ENCODE measurements around the gene INPP5A. TPM values are rescaled to one million over a fixed set of nuclear protein-coding genes. Genes with fewer than 3 reads are reported as not detected.

Gene INPP5A
- total and polyA plus RNA-seq, 4 donors, result 12.4 to 39.9 (median 28.2) TPM

DNA sequence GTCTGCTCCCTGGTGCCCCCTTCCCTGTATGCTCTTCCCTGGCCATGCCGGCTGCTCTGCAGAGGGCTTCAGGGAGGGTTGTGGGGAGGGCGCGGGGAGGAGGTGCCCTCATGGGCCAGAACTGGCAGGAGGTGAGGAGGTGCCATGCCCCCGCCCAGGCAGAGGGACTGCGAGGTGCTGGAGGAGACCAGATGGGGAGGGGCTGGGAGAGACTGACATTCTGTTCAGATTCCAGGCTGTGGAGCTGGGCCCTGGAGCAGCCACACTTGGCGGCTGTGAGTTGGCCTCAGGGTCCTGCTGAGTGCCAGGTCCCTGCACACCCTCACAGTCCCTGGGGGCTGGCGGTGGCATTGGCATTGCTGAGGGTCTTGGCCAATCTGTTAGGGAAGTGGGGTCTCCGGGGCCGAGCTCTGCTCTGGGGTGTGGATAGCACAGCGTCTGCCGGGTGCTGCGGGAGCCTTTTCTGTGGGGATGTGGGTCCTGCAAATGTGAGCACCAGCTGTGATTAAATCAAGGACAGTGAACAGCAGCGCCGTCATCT lies 25.4 kb downstream of the INPP5A start:
- no peaks in the 10 kb centered on the region for H3K27me3 ChIP-seq (ENCODE audit: control insufficient read depth in 3 of 3, insufficient read depth in 3 of 3, low read length in 2 of 3)
- WGBS, 2 donors, result 90% methylated on average over 14 of the region's 14 CpGs
- peaks cover 0 to 16% (median 0%) of the 10 kb centered on the region in 5 donors for H3K4me1 ChIP-seq (ENCODE audit: control insufficient read depth in 5 of 5, insufficient read depth in 5 of 5, low read length in 5 of 5)
- DNase-seq (no peak), ATAC-seq (ENCODE audit: insufficient read depth, low FRiP score) (no peak)
- no peaks in the 10 kb centered on the region for H3K9me3 ChIP-seq (ENCODE audit: control insufficient read depth in 4 of 4, insufficient read depth in 3 of 4, low read length in 3 of 4)
- H3K36me3 ChIP-seq (ENCODE audit: control insufficient read depth in 4 of 4, insufficient read depth in 4 of 4, low read length in 4 of 4), result peaks cover 0 to 3% (median 1%) of the 10 kb centered on the region in 4 donors
- no peak overlapping the region for H3K4me3 ChIP-seq
- TF ChIP-seq, protein P1, sequence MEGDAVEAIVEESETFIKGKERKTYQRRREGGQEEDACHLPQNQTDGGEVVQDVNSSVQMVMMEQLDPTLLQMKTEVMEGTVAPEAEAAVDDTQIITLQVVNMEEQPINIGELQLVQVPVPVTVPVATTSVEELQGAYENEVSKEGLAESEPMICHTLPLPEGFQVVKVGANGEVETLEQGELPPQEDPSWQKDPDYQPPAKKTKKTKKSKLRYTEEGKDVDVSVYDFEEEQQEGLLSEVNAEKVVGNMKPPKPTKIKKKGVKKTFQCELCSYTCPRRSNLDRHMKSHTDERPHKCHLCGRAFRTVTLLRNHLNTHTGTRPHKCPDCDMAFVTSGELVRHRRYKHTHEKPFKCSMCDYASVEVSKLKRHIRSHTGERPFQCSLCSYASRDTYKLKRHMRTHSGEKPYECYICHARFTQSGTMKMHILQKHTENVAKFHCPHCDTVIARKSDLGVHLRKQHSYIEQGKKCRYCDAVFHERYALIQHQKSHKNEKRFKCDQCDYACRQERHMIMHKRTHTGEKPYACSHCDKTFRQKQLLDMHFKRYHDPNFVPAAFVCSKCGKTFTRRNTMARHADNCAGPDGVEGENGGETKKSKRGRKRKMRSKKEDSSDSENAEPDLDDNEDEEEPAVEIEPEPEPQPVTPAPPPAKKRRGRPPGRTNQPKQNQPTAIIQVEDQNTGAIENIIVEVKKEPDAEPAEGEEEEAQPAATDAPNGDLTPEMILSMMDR (IDR thresholded peaks at IDR 0.05; ENCODE audit: control extremely low read depth, extremely low read depth), result no peak
- no peak overlapping the region for H3K9ac ChIP-seq (ENCODE audit: insufficient read depth in 1 of 2, low read length in 2 of 2)
- H3K27ac ChIP-seq (ENCODE audit: low read depth in 1 of 2, low read length in 1 of 2), result no peak overlapping the region

DNA sequence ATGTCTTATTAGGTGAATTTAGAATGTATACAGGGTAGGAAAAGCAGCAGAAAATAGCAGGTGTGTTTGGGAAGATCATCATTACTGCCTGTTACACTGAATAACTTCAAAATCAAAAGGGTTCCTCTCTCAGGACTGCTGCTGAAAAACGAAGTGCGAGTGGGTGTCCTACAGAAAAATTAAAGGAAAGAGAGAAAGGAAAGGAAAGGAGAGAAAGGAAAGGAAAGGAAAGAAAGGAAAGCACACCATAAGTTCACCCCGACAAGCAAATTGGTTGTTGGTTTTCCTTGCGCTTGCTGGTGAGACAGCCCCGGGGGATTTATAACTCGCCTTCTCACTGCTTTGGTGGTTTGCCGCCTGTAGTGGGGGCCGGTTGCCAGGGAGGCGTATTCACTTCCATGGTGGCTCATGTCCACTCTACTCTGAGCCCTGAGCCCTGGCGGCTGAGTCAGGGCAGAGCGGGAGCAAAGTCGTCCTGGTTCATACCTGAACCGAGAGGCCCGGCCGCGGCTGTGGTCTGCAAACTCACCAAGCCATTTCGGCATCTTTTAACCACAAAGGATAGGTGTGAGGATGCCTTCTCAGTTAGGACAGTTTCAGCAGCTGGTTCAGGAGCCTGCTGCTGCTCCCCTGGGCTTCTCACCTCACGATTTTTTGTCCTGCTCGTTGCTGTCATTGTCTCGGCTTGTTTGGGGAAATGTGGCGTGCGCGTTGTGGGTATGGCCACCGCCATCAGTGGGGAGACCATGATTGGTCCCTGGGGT lies 26.1 kb downstream of the INPP5A start:
- no peak for ATAC-seq (ENCODE audit: insufficient read depth, low FRiP score)
- Histone ChIP-seq H3K4me3 (no peak overlapping the region), H3K27me3 (ENCODE audit: control insufficient read depth in 3 of 3, insufficient read depth in 3 of 3, low read length in 2 of 3) (no peaks in the 10 kb centered on the region), H3K4me1 (ENCODE audit: control insufficient read depth in 5 of 5, insufficient read depth in 5 of 5, low read length in 5 of 5) (peaks cover 0 to 13% (median 0%) of the 10 kb centered on the region in 5 donors), H3K36me3 (ENCODE audit: control insufficient read depth in 4 of 4, insufficient read depth in 4 of 4, low read length in 4 of 4) (peaks cover 0 to 3% (median 1%) of the 10 kb centered on the region in 4 donors), H3K27ac (ENCODE audit: low read depth in 1 of 2, low read length in 1 of 2) (no peak overlapping the region), H3K9me3 (ENCODE audit: control insufficient read depth in 4 of 4, insufficient read depth in 3 of 4, low read length in 3 of 4) (no peaks in the 10 kb centered on the region), H3K9ac (ENCODE audit: insufficient read depth in 1 of 2, low read length in 2 of 2) (no peak overlapping the region)
- TF ChIP-seq, protein P1 (IDR thresholded peaks at IDR 0.05; ENCODE audit: control extremely low read depth, extremely low read depth), result no peak
- 92% methylated on average over 24 of the region's 24 CpGs for whole genome bisulfite sequencing, 2 donors
- DNase-seq, result no peak

DNA sequence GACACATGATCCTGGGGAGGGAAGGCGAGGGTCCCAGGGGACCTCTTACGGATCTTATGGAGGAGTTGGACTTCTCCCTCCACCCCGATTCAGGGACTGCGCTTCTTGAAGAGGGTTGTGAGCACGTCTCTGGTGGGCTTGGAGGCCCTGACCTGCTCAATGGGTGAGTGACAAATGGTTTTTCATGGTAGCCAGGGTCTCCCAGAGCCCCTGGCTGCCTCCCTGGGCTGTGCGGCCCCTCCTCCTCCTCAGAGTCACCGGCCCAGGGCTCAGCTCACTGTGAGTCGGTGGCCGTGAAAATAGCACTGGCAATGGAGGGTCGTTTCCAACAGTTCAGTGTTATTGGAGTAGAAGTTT lies 26.6 kb downstream of the INPP5A start:
- ATAC-seq (ENCODE audit: insufficient read depth, low FRiP score), result no peak
- Histone ChIP-seq H3K9ac (ENCODE audit: insufficient read depth in 1 of 2, low read length in 2 of 2) (no peak overlapping the region), H3K9me3 (ENCODE audit: control insufficient read depth in 4 of 4, insufficient read depth in 3 of 4, low read length in 3 of 4) (no peaks in the 10 kb centered on the region), H3K36me3 (ENCODE audit: control insufficient read depth in 4 of 4, insufficient read depth in 4 of 4, low read length in 4 of 4) (peaks cover 0 to 3% (median under 1%) of the 10 kb centered on the region in 4 donors), H3K27me3 (ENCODE audit: control insufficient read depth in 3 of 3, insufficient read depth in 3 of 3, low read length in 2 of 3) (no peaks in the 10 kb centered on the region), H3K27ac (ENCODE audit: low read depth in 1 of 2, low read length in 1 of 2) (no peak overlapping the region), H3K4me1 (ENCODE audit: control insufficient read depth in 5 of 5, insufficient read depth in 5 of 5, low read length in 5 of 5) (peaks cover 0 to 12% (median 0%) of the 10 kb centered on the region in 5 donors), H3K4me3 (no peak overlapping the region)
- TF ChIP-seq, protein P1 (IDR thresholded peaks at IDR 0.05; ENCODE audit: control extremely low read depth, extremely low read depth), result no peak
- no peak for DNase-seq
- WGBS, 2 donors, result 92 to 93% methylated on average over 8 to 10 of the region's 10 CpGs
